CD4-positive, alpha-beta T cell treated with Interleukin-17A for 4 hours (primary cell): ENCODE results near the gene TTC7B.
A peak's percentile ranks its signal among the peaks of the same experiment; 100 is the strongest.

Source experiments
- DNase-seq: peaks from one replicate; pipeline ENCODE4 v3.0.0-alpha.2; 2020; ENCODE audit warnings: mixed read lengths

TTC7B gene

GRCh38 chr14:90499908-90500664 lies 316.1 kb downstream of the TTC7B start:
- no peak for DNase-seq

DNA sequence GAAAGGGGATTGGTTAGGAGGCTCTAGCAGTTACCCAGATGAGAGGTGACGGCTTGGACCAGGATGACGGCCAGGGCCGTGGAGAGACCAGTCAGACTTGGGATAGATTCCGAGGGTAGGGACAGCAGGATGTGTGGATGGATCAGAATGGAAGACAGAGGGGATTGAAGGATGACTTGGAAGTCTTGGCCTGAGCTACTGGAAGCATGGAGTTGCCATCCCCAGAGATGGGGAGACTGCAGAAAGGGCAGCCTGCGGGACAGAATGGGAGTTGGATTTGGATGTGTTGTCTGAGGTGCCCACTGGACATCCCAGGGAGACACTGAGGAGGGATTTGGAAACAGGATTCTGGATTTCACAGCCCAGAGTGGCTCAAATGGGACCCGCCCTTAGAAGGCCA lies 317.1 kb downstream of the TTC7B start:
- DNase-seq: no peak

GRCh38 chr14:90498198-90498597 lies 318.0 kb downstream of the TTC7B start:
- DNase-seq: no peak

DNA sequence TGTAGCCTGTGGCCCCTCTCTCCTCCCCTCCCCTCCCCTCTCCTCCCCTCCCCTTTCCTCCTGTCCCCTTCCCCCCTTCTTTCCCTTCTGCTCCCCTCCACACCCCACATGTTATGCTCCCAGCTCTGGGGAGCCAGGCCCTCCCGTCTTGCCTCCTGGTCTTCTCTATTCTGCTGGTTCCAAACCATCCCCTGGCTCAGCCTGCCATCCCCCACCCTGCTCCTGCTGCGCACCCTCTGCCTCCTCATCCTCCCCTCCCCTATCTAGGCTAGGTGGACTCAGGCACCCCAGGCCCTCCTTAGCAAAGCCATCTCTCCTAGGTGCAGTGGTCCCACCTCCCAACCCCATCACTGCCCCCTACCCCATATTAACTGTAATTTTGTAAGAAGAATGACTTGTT lies 319.9 kb downstream of the TTC7B start:
- DNase-seq: no peak

DNA sequence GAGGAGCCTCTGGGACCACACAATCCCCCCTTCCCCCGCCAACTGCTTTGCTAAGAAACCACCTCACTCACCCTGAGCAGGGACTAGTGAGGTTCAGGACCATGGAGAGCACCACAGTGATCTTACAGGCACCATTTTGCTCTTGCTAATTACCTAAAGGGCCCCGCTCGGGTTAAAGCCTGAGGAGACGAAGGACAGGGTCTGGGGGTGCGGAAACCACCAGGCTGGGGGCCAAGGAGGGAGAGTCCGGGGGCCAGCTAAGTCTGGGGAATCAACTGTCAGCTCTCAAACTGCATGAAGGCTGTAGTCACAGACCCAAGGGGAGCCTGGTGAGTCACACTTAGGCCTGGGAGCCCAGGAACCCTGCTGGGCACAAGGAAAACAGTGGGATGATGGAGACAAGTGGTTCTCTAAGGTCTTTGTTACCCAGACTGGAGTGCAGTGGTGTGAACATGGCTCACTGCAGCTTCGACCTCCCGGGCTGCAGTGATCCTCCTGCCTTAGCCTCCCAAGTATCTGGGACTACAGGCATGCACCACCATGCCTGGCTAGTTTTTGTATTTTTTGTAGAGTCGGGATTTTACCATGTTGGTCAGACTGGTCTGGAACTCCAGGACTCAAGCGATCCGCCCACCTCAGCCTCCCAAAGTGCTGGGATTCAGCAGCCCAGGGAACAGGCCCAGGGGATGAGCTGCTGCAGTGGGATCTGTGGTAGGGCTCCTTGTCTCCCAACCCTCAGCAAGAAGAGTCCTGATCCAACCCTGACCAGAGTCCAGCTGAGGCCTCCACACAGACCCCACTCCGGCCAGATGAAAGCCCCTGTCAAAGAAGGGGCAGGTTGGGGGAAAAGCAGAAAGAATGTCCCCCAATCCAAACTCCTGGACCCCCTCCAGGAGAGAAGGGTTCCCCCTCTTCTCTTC lies 320.6 kb downstream of the TTC7B start:
- peak; percentile 55 for DNase-seq

DNA sequence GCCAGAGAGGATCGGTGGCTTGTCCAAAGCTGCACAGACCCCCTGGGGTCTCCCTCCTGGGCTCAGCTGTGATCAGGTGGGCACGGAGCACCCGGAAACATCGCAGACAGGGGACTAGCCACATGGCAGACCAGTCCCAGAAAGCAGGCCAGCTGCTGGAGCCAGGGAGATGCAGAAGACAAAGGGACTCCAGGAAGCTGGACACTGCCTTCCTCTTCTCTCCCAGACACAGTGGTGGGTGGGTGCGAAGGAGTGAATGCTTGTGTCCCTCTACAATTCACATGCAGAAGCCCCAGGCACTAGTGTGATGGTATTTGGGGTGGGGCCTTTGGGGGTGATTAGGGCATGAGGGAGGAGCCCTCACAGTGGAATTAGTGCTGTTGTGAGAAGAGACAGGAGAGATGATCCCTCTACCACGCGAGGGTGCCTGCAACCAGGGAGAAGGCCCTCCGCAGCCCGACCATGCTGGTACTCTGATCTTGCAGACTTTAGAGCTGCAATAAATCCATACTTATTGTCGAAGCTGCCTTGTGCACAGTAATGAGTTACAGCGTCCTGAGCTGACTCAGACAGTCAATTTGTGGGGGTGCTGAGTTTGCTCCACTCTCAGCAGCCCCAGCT lies 324.2 kb downstream of the TTC7B start:
- DNase-seq: no peak

GRCh38 chr14:90491221-90491885 lies 324.9 kb downstream of the TTC7B start:
- DNase-seq: no peak

DNA sequence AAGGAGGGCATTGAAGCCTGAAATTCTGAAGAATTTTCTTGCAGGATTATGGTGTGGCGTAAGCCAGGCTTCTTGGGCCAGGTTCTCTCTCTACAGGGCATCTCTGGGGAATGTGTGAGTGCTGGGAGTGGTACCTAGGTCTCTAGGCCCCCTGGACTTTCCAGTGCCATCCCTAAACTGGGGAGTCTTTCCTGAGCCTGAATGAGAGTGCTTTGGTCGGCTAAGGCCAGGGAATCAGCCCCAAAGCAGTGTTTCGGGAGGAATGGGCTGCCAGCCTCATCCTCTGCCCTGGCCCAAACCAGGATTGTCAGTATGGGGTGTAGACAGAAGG lies 325.5 kb downstream of the TTC7B start:
- DNase-seq: no peak

DNA sequence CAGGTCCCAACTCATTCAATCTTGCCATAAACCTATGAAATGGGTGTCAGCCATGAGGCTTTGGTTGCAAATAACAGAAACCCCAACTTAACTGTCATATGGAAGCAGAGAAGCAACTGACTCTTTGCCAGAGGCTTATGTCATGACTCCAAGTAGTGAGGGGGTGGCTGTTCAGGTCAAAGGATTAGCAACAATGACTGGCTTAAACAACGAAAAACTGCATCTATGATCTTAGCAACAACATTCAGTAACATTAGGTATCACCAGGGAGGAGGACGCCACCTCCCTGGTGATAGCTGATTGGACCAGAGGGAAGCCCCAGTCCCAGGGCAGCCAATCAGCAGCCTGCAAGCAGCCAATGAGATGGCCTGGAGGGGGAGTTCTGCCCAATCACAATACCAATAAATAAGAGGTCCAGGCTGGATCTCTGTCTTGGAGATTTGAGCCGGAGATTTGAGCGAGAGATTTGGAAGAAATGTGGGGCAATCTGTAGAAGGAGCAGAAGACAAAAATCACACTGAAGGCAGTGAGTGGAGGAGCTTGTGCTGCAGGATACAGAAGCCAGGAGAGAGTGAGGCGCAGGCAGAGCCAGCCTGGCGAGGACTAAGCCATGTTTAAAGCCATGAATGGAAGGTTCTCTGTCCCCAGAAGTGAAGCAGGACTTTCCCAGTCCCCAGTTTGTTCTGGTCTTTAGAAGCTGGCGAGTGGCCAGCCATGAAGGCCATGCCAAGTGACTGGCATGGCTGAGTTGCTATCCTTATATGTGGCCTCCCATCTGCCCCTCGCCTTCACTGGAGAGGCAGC lies 326.1 kb downstream of the TTC7B start:
- no peak for DNase-seq

DNA sequence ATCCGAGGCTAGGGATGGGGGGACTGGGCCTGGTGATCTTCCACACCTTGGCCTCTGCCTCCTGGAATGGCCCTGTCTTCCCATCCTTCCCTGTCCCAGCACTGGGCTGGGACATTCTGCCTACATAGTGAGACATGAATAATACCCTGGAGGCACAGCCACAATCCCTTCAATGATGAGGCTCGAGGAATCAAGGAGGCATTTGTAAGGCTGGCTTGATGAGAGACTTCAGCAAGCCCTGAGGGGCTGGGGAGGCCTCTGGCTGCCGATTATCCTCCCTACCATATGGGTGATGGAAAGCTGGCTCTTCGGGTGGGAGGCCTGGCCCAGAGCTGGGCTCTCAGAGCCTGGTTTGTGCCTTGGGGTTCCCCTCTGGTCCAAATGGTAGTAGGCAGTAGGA lies 326.9 kb downstream of the TTC7B start:
- no peak for DNase-seq

- no peak for DNase-seq
Measured at GRCh38 chr14:90488256-90488655, 328.0 kb downstream of the TTC7B start.

GRCh38 chr14:90487462-90487861 lies 328.8 kb downstream of the TTC7B start:
- DNase-seq: no peak

GRCh38 chr14:90487031-90487430 lies 329.2 kb downstream of the TTC7B start:
- no peak for DNase-seq

DNA sequence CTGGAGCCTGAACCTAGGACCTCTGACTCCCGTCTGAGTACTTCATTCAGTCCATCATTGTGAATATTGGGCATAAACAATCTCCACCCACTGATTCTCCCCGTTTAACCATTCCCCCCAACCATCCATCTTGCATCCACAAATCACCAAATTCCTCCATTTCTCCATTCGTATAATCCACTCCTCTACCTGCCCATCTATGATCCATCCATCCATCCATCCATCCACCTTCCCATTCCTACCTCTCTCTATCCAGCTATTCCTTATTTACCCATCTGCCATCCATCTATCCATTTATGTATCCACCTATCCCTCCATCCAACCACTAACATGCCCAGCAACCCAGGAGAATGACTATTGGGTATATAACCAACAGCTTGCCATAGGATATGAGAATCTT lies 331.9 kb downstream of the TTC7B start:
- DNase-seq: no peak

DNA sequence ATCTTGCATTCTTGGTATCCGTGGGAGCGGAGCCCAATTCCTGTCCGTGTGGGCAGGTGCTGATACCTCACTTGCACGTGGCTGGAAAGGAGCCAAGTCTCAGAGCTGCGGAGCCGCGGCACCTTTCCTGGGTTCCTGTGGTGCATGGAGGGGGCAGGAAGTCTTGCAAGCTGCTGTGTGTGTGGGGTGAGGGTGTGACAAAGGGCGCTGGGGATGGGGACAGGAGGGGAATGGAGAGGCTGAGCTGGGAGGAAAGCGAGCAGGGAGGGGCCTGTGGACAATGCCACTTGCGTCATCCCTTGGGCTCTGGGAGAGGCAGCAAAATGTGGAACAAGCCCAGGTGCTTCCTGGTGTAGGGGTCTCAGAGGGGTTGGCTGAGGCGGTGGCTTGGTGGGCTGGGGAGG lies 332.7 kb downstream of the TTC7B start:
- peak; percentile 68 for DNase-seq

- no peak for DNase-seq
Measured at GRCh38 chr14:90483117-90483516, 333.1 kb downstream of the TTC7B start.

DNA sequence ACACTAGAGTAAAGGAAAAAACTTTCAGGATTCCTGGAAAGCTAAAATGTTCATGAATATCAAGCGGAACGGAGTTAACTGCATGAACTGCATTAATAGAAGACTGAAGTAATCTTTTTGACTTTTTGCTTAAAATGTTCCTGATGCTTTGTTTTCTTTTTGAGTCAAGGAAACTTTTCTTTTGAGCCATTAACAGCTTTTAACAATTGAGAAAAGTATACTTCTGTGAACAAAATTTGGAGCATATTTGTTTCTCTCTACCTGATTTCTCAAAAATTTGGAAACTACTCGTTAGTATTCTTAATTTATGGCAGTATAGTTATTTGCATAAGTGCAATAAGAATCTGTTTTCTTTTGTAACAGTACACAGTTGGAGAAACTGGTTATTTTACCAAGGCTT lies 340.9 kb downstream of the TTC7B start:
- no peak for DNase-seq
